ENCODE measurements around the gene TEX14. TPM values are rescaled to one million over a fixed set of nuclear protein-coding genes. Genes with fewer than 3 reads are reported as not detected.
A peak's percentile ranks its signal among the peaks of the same experiment; 100 is the strongest.

Gene TEX14
- total and polyA plus RNA-seq, 2 experiments from 2014 or later: 0.15 TPM; not detected in 1

DNA sequence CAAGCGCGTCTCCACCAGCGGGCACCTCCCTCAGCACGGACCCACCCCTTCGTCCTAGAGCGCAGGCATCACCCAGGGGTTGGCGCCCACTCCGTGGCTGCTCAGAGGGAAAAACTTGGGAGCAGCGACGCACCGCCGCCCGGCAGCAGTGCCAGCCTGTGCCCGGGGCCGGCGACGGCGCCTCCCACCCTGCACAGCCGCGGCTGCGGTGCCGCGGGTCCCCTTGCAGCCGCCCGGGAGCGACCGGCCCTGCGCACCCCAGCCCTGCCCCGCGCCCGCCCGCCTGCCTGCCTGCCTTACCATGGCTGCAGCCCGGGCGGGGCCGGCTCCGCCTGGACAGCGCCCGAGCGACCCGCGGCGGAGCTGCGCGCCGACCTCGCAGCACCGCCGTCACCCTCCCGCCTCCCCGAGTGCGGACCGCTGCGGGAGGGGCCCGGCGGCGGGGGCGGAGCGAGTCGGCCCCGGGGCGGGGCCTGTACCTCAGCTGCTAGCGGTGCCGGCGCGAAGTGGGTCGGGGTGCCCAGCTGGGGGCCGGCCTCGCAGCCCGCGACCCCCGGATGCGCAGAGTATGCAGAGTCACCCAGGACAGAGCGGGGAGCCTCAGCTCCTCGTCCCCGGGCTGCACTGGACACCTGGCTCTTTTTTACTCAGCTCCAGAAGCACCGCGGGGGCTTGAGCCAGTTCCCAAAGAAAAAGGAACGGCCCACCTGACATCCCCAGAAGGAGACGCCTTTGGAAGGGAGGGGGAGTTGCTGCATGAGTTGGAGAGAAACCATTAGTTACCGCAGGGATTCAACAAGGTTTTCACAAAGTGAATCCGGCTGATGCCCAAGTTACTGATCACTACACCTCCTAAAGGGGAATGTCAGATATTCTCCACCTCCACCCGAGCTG, 159.9 kb downstream of the TEX14 start:
- DNase-seq: peak; percentile 79
- H2AFZ ChIP-seq: peak overlapping the region; percentile 52
- no peaks in the 10 kb centered on the region for H3K36me3 ChIP-seq (ENCODE audit: low read depth)
- 4% methylated on average over 46 to 58 of the region's 82 CpGs for WGBS, 2 experiments (ENCODE audit: low coverage in 1 of 2, low lambda C conversion rate in 2 of 2, missing lambda C conversion rate in 2 of 2)
- no peak overlapping the region for H3K27ac ChIP-seq
- H3K27me3 ChIP-seq (replicated peaks; ENCODE audit: insufficient read depth): no peaks in the 10 kb centered on the region; the same call in 1 of the 2 replicates
- H3K4me2 ChIP-seq (ENCODE audit: unreplicated experiment): peak overlapping the region; percentile 87
- no peak for TF ChIP-seq EZH2 (IDR thresholded peaks at IDR 0.05; ENCODE audit: insufficient read depth, poor library complexity, severe bottlenecking)
- no peak for TF ChIP-seq EZH2phosphoT487 (IDR thresholded peaks at IDR 0.05; ENCODE audit: insufficient read depth, low read depth)
- H3K9me3 ChIP-seq (ENCODE audit: low read depth): no peaks in the 10 kb centered on the region
- peaks cover 5% of the 10 kb centered on the region for H3F3A ChIP-seq (ENCODE audit: insufficient read depth)
- H3K9ac ChIP-seq: no peak overlapping the region
- H4K20me1 ChIP-seq (ENCODE audit: insufficient read depth): no peaks in the 10 kb centered on the region
- in situ Hi-C loops (cut with MboI): no loop called here
- peak overlapping the region; percentile 62 for H3K4me3 ChIP-seq
- peaks cover 11% of the 10 kb centered on the region; the same call in 1 of the 2 replicates for H3K4me1 ChIP-seq (ENCODE audit: insufficient read depth)
- no peaks in the 10 kb centered on the region for H3K9me2 ChIP-seq (ENCODE audit: insufficient read depth)
- H3K79me2 ChIP-seq (ENCODE audit: insufficient read depth): no peaks in the 10 kb centered on the region

GRCh38 chr17:58531122-58531521, 160.7 kb downstream of the TEX14 start:
- Histone ChIP-seq H4K20me1 (ENCODE audit: insufficient read depth) (no peaks in the 10 kb centered on the region), H3K9me2 (ENCODE audit: insufficient read depth) (no peaks in the 10 kb centered on the region), H3K9me3 (ENCODE audit: low read depth) (no peaks in the 10 kb centered on the region), H3K27me3 (replicated peaks; ENCODE audit: insufficient read depth) (no peaks in the 10 kb centered on the region), H3K4me3 (no peak overlapping the region), H2AFZ (no peak overlapping the region), H3K4me2 (ENCODE audit: unreplicated experiment) (no peak overlapping the region), H3K27ac (no peak overlapping the region), H3K36me3 (ENCODE audit: low read depth) (no peaks in the 10 kb centered on the region), H3F3A (ENCODE audit: insufficient read depth) (peaks cover 5% of the 10 kb centered on the region), H3K9ac (no peak overlapping the region), H3K79me2 (ENCODE audit: insufficient read depth) (no peaks in the 10 kb centered on the region), H3K4me1 (ENCODE audit: insufficient read depth) (peaks cover 11% of the 10 kb centered on the region; the same call in 1 of the 2 replicates)
- 70 to 74% methylated on average over 3 of the region's 3 CpGs for WGBS, 2 experiments (ENCODE audit: low coverage in 1 of 2, low lambda C conversion rate in 2 of 2, missing lambda C conversion rate in 2 of 2)
- in situ Hi-C loops (cut with MboI): no loop called here
- no peak for DNase-seq
- TF ChIP-seq EZH2 (IDR thresholded peaks at IDR 0.05; ENCODE audit: insufficient read depth, poor library complexity, severe bottlenecking) (no peak), EZH2phosphoT487 (IDR thresholded peaks at IDR 0.05; ENCODE audit: insufficient read depth, low read depth) (no peak)

GRCh38 chr17:58530655-58531054, 161.2 kb downstream of the TEX14 start:
- Histone ChIP-seq H4K20me1 (ENCODE audit: insufficient read depth) (no peaks in the 10 kb centered on the region), H3F3A (ENCODE audit: insufficient read depth) (peaks cover 5% of the 10 kb centered on the region), H3K4me1 (ENCODE audit: insufficient read depth) (peaks cover 12% of the 10 kb centered on the region), H3K9me3 (ENCODE audit: low read depth) (no peaks in the 10 kb centered on the region), H3K79me2 (ENCODE audit: insufficient read depth) (no peaks in the 10 kb centered on the region), H3K9ac (no peak overlapping the region), H3K9me2 (ENCODE audit: insufficient read depth) (no peaks in the 10 kb centered on the region), H3K36me3 (ENCODE audit: low read depth) (no peaks in the 10 kb centered on the region), H3K27me3 (replicated peaks; ENCODE audit: insufficient read depth) (no peaks in the 10 kb centered on the region), H3K4me3 (no peak overlapping the region), H3K4me2 (ENCODE audit: unreplicated experiment) (no peak overlapping the region), H2AFZ (no peak overlapping the region), H3K27ac (no peak overlapping the region)
- WGBS, 2 experiments (ENCODE audit: low coverage in 1 of 2, low lambda C conversion rate in 2 of 2, missing lambda C conversion rate in 2 of 2): 67 to 70% methylated on average over 2 of the region's 2 CpGs
- no peak for DNase-seq
- in situ Hi-C loops (cut with MboI): no loop called here
- TF ChIP-seq EZH2phosphoT487 (IDR thresholded peaks at IDR 0.05; ENCODE audit: insufficient read depth, low read depth): no peak
- TF ChIP-seq EZH2 (IDR thresholded peaks at IDR 0.05; ENCODE audit: insufficient read depth, poor library complexity, severe bottlenecking): no peak

GRCh38 chr17:58529275-58529674, 162.6 kb downstream of the TEX14 start:
- in situ Hi-C loops (cut with MboI): no loop called here
- Histone ChIP-seq H2AFZ (no peak overlapping the region), H3K27ac (no peak overlapping the region), H3K9me2 (ENCODE audit: insufficient read depth) (no peaks in the 10 kb centered on the region), H3K4me2 (ENCODE audit: unreplicated experiment) (no peak overlapping the region), H3K79me2 (ENCODE audit: insufficient read depth) (no peaks in the 10 kb centered on the region), H3F3A (ENCODE audit: insufficient read depth) (no peaks in the 10 kb centered on the region), H3K36me3 (ENCODE audit: low read depth) (no peaks in the 10 kb centered on the region), H3K27me3 (replicated peaks; ENCODE audit: insufficient read depth) (no peaks in the 10 kb centered on the region), H3K4me3 (no peak overlapping the region), H4K20me1 (ENCODE audit: insufficient read depth) (no peaks in the 10 kb centered on the region), H3K4me1 (ENCODE audit: insufficient read depth) (peaks cover 12% of the 10 kb centered on the region), H3K9me3 (ENCODE audit: low read depth) (no peaks in the 10 kb centered on the region), H3K9ac (no peak overlapping the region)
- no peak for DNase-seq
- TF ChIP-seq EZH2phosphoT487 (IDR thresholded peaks at IDR 0.05; ENCODE audit: insufficient read depth, low read depth) (no peak), EZH2 (IDR thresholded peaks at IDR 0.05; ENCODE audit: insufficient read depth, poor library complexity, severe bottlenecking) (no peak)
- WGBS, 2 experiments (ENCODE audit: low coverage in 1 of 2, low lambda C conversion rate in 2 of 2, missing lambda C conversion rate in 2 of 2): 23 to 40% methylated on average over 1 of the region's 1 CpG

Data from GM23248 (cell line).